Caco-2 (cell line): Measurements from ENCODE around the gene CDRT4. TPM values are rescaled to one million over a fixed set of nuclear protein-coding genes. Genes with fewer than 3 reads are reported as not detected.

ENCODE experiments used
- BruUV-seq: library from RNA; stranded (reverse); fragments of 400-500 nt; replicated peaks from 2 replicates; lab custom pipeline; 2021; lab: Mats Ljungman, UMichigan
- CTCF ChIA-PET: fragments of 300-600 bp; sonication (Branson Sonifier 250); formaldehyde crosslinking; loops from one replicate; lab custom pipeline; 2022; ENCODE audit warnings: antibody characterized with exemption; lab: Charles Lee
- POLR2A ChIA-PET: fragments of 300-600 bp; sonication (Branson Sonifier 250); formaldehyde crosslinking; loops from one replicate; lab custom pipeline; 2022; ENCODE audit warnings: antibody characterized with exemption; lab: Charles Lee
- DNase-seq, 2 experiments: peaks; one replicate each; pipeline versions ENCODE4 v3.0.0 to v3.0.0-alpha.2; 2020 to 2022
- H3K27me3 ChIP-seq: replicated peaks from 2 replicates; pipeline ENCODE4 v1.6.0; 2011; ENCODE audit warnings: low read length; ENCODE audit not compliant: control insufficient read depth, insufficient read depth
- H3K36me3 ChIP-seq: 2 replicates; pipeline ENCODE4 v1.5.1; 2011; ENCODE audit warnings: low read length; ENCODE audit not compliant: control insufficient read depth, insufficient read depth
- H3K4me1 ChIP-seq: fragments of 250-450 bp; sonication (Bioruptor Pico); 2 replicates; pipeline ENCODE4 v1.5.1; 2020; ENCODE audit warnings: mild to moderate bottlenecking
- H3K4me3 ChIP-seq: 2 replicates; pipeline ENCODE4 v1.5.1; 2011; ENCODE audit warnings: low read depth, mild to moderate bottlenecking, control low read depth, low read length
- H3K9me3 ChIP-seq: fragments of 250-450 bp; sonication (Bioruptor Pico); 2 replicates; pipeline ENCODE4 v1.5.1; 2020; ENCODE audit warnings: mild to moderate bottlenecking, moderate library complexity
- H3K27ac Mint-ChIP-seq: one replicate; pipeline ENCODE4 v1.8.0; 2022; ENCODE audit warnings: mixed read lengths; ENCODE audit not compliant: unreplicated experiment
- H3K27me3 Mint-ChIP-seq: one replicate; pipeline ENCODE4 v1.8.0; 2022; ENCODE audit warnings: mixed read lengths; ENCODE audit not compliant: insufficient read depth, unreplicated experiment
- H3K36me3 Mint-ChIP-seq: one replicate; pipeline ENCODE4 v1.8.0; 2022; ENCODE audit warnings: mild to moderate bottlenecking, mixed read lengths; ENCODE audit not compliant: insufficient read depth, unreplicated experiment
- H3K4me1 Mint-ChIP-seq: one replicate; pipeline ENCODE4 v1.8.0; 2022; ENCODE audit warnings: low read depth, mixed read lengths; ENCODE audit not compliant: unreplicated experiment
- H3K4me3 Mint-ChIP-seq: one replicate; pipeline ENCODE4 v1.8.0; 2022; ENCODE audit warnings: mild to moderate bottlenecking, moderate library complexity, mixed read lengths; ENCODE audit not compliant: unreplicated experiment
- H3K9me3 Mint-ChIP-seq: one replicate; pipeline ENCODE4 v1.8.0; 2022; ENCODE audit warnings: mixed read lengths; ENCODE audit not compliant: unreplicated experiment
- intact Hi-C: fragments of 100-400 bp; cut with micrococcal nuclease; formaldehyde crosslinking; loops from one replicate; pipeline ENCODE4 v1.10.0; 2022; ENCODE audit not compliant: unreplicated experiment
- total RNA-seq: library from RNA; stranded (reverse); gene quantifications from 2 replicates; pipeline ENCODE4 v1.2.3, GENCODE V29; 2022
- TF ChIP-seq, protein P1 (sequence below), 2 experiments: fragments of 200-600 bp in 1 of 2; IDR thresholded peaks; 1 replicate in 1 of 2; 2 replicates in 1 of 2; pipeline versions ENCODE4 v1.5.1 to v1.8.0; 2011 to 2022; ENCODE audit warnings: antibody characterized with exemption in 1 of 2, control low read depth in 1 of 2, inconsistent platforms in 1 of 2, low read depth in 1 of 2, low read length in 1 of 2, mild to moderate bottlenecking in 1 of 2, moderate library complexity in 1 of 2; ENCODE audit not compliant: insufficient read depth in 1 of 2, severe bottlenecking in 1 of 2, unreplicated experiment in 1 of 2

CDRT4 gene
- total RNA-seq, 1 experiment from 2014 or later = 6.3 TPM

DNA sequence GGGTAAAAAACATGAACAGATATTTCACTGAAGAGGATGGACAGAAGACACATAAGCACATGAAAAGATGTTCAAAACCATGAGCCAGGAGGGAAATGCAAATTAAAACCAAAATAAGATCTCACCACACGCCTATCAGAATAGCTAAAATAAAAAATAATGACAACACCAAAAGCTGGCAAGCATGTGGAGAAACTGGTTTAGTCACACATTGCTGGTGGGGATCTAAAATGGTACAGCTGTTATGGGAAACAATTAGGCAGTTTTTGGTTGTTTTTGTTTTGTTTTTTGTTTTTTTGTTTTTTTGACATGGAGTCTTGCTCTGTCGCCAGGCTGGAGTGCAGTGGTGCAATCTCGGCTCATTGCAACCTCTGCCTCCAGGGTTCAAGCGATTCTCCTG lies 81.3 kb downstream of the CDRT4 start:
- CTCF ChIA-PET = no interaction called here
- no peaks in the 10 kb centered on the region for H3K27me3 ChIP-seq
- POLR2A ChIA-PET = no interaction called here
- intact Hi-C loops = no loop called here
- Mint-ChIP-seq H3K4me3 (no peak overlapping the region), H3K36me3 (no peaks in the 10 kb centered on the region), H3K9me3 (no peaks in the 10 kb centered on the region), H3K27ac (no peak overlapping the region), H3K27me3 (no peaks in the 10 kb centered on the region), H3K4me1 (no peaks in the 10 kb centered on the region)
- no peaks in the 10 kb centered on the region for H3K36me3 ChIP-seq
- DNase-seq = no peak
- H3K4me3 ChIP-seq = no peak overlapping the region
- TF ChIP-seq, protein P1, sequence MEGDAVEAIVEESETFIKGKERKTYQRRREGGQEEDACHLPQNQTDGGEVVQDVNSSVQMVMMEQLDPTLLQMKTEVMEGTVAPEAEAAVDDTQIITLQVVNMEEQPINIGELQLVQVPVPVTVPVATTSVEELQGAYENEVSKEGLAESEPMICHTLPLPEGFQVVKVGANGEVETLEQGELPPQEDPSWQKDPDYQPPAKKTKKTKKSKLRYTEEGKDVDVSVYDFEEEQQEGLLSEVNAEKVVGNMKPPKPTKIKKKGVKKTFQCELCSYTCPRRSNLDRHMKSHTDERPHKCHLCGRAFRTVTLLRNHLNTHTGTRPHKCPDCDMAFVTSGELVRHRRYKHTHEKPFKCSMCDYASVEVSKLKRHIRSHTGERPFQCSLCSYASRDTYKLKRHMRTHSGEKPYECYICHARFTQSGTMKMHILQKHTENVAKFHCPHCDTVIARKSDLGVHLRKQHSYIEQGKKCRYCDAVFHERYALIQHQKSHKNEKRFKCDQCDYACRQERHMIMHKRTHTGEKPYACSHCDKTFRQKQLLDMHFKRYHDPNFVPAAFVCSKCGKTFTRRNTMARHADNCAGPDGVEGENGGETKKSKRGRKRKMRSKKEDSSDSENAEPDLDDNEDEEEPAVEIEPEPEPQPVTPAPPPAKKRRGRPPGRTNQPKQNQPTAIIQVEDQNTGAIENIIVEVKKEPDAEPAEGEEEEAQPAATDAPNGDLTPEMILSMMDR (IDR thresholded peaks at IDR 0.05; ENCODE audit: insufficient read depth in 1 of 2, low read depth in 1 of 2, low read length in 1 of 2, severe bottlenecking in 1 of 2, unreplicated experiment in 1 of 2) = no peak
- H3K4me1 ChIP-seq = no peaks in the 10 kb centered on the region
- BruUV-seq = no TSS peak
- no peaks in the 10 kb centered on the region for H3K9me3 ChIP-seq

Other genes starting within 250 kb of the CDRT4 start
- gene PMP22, start 202.3 kb downstream of the CDRT4 start, total RNA-seq = 7.3 and 9.1 TPM in 2 replicates
- 0.43 TPM in 1 of 2 replicates, not detected in the other for gene TEKT3, start 126.0 kb downstream of the CDRT4 start, total RNA-seq
- 15.3 and 17.1 TPM in 2 replicates for gene TVP23C, start 95.9 kb upstream of the CDRT4 start, total RNA-seq
- gene FBXW10B, start 152.1 kb upstream of the CDRT4 start, total RNA-seq = not detected in 2 replicates
- 12.4 and 16.2 TPM in 2 replicates for gene TRIM16, start 216.7 kb upstream of the CDRT4 start, total RNA-seq
- gene ZNF286A, start 232.1 kb upstream of the CDRT4 start, total RNA-seq = 19.4 and 27.0 TPM in 2 replicates